Islet of Langerhans (tissue), 1 donor: ENCODE data around the gene FUBP3.

Source experiments
- FAIRE-seq: peaks from one replicate; lab custom pipeline; 2011; peaks lifted over from hg19 to GRCh38; lab: Jason Lieb, UNC

Gene FUBP3

GRCh38 chr9:130687615-130688014 is 108.2 kb downstream of the FUBP3 start:
- FAIRE-seq, result no peak
